Endothelial cell of umbilical vein (primary cell): ENCODE data around the gene COPZ2. TPM values are rescaled to one million over a fixed set of nuclear protein-coding genes. Genes with fewer than 3 reads are reported as not detected.
A peak's percentile ranks its signal among the peaks of the same experiment; 100 is the strongest.

Source experiments
- BruUV-seq: library from RNA; stranded (reverse); fragments of 400-500 nt; replicated peaks from 2 replicates; lab custom pipeline; 2021; lab: Mats Ljungman, UMichigan
- CTCF ChIA-PET: fragments of 300-600, 350-600 bp; sonication (Branson Sonifier 250); formaldehyde crosslinking; loops from one replicate; lab custom pipeline; 2021; ENCODE audit warnings: antibody characterized with exemption, inconsistent platforms; lab: Charles Lee
- POLR2A ChIA-PET: fragments of 300-600, 350-600 bp; sonication (Branson Sonifier 250); formaldehyde crosslinking; loops from one replicate; lab custom pipeline; 2021; ENCODE audit warnings: antibody characterized with exemption, inconsistent platforms; lab: Charles Lee
- DNase-seq: peaks from one replicate; pipeline ENCODE4 v3.0.0-alpha.2; 2011; ENCODE audit warnings: low read depth, low spot score
- FAIRE-seq: peaks from 2 replicates; lab custom pipeline; 2011; peaks lifted over from hg19 to GRCh38; lab: Jason Lieb, UNC
- H2AFZ ChIP-seq: 2 replicates; pipeline ENCODE4 v1.6.0; 2012; ENCODE audit warnings: low read depth, low read length, control low read depth, inconsistent platforms
- H3K27ac ChIP-seq: 2 replicates; pipeline ENCODE4 v1.5.1; 2011; ENCODE audit warnings: low read depth, mild to moderate bottlenecking, control low read depth, low read length, moderate library complexity; ENCODE audit not compliant: insufficient read depth
- H3K27me3 ChIP-seq, 2 experiments: 2 replicates each; pipeline versions ENCODE4 v1.6.0 to v1.6.1; 2011; ENCODE audit warnings: low read length in 2 of 2, mixed read lengths in 1 of 2; ENCODE audit not compliant: control insufficient read depth in 2 of 2, insufficient read depth in 2 of 2
- H3K36me3 ChIP-seq, 2 experiments: 2 replicates in 1 of 2; 3 replicates in 1 of 2; pipeline ENCODE4 v1.5.1; 2011; ENCODE audit warnings: low read length in 2 of 2, mild to moderate bottlenecking in 1 of 2, moderate library complexity in 1 of 2; ENCODE audit not compliant: control insufficient read depth in 2 of 2, insufficient read depth in 2 of 2; ENCODE audit errors: extremely low read depth in 1 of 2
- H3K4me1 ChIP-seq: 3 replicates; pipeline ENCODE4 v1.5.1; 2011; ENCODE audit warnings: mild to moderate bottlenecking, low read length; ENCODE audit not compliant: control insufficient read depth, insufficient read depth; ENCODE audit errors: extremely low read depth
- H3K4me2 ChIP-seq: 2 replicates; pipeline ENCODE4 v1.6.1; 2011; ENCODE audit warnings: low read length, control low read depth, mixed read lengths; ENCODE audit not compliant: insufficient read depth
- H3K4me3 ChIP-seq, 3 experiments: fragments of 200-600 bp in 1 of 3; sonication (generic), shearing (Covaris generic) in 1 of 3; replicated peaks in 1 of 3; 2 replicates each; pipeline ENCODE4 v1.5.1; 2011 to 2016; ENCODE audit warnings: control low read depth in 3 of 3, low read length in 3 of 3, mild to moderate bottlenecking in 2 of 3, inconsistent platforms in 1 of 3, low read depth in 1 of 3, moderate library complexity in 1 of 3; ENCODE audit not compliant: insufficient read depth in 1 of 3
- H3K79me2 ChIP-seq: 2 replicates; pipeline ENCODE4 v1.6.0; 2012; ENCODE audit warnings: low read length, inconsistent platforms; ENCODE audit not compliant: control insufficient read depth, insufficient read depth
- H3K9ac ChIP-seq: replicated peaks from 2 replicates; pipeline ENCODE3; 2011; ENCODE audit warnings: low read length, control low read depth; ENCODE audit not compliant: insufficient read depth; ENCODE audit errors: extremely low read depth
- H3K9me1 ChIP-seq: replicated peaks from 3 replicates; pipeline ENCODE4 v1.6.0; 2011; ENCODE audit warnings: mild to moderate bottlenecking, low read length; ENCODE audit not compliant: control insufficient read depth, insufficient read depth; ENCODE audit errors: extremely low read depth
- H3K9me3 ChIP-seq: replicated peaks from 2 replicates; pipeline ENCODE4 v1.5.1; 2012; ENCODE audit warnings: low read length, inconsistent platforms; ENCODE audit not compliant: control insufficient read depth, insufficient read depth
- H4K20me1 ChIP-seq: replicated peaks from 2 replicates; pipeline ENCODE3; 2011; ENCODE audit warnings: mild to moderate bottlenecking, low read length; ENCODE audit not compliant: control insufficient read depth, insufficient read depth; ENCODE audit errors: extremely low read depth
- CTCF ChIP-seq, 2 donors: IDR thresholded peaks; 1 replicate in 1 of 2; 2 replicates in 1 of 2; pipeline ENCODE4 v1.5.1; 2011; ENCODE audit warnings: low read length in 2 of 2, mild to moderate bottlenecking in 2 of 2, moderate library complexity in 2 of 2, control low read depth in 1 of 2, inconsistent platforms in 1 of 2, low read depth in 1 of 2; ENCODE audit not compliant: insufficient read depth in 1 of 2; ENCODE audit errors: extremely low read depth in 1 of 2
- EZH2 ChIP-seq: IDR thresholded peaks from 2 replicates; pipeline ENCODE4 v1.6.1; 2012; ENCODE audit warnings: borderline replicate concordance, low read depth, mild to moderate bottlenecking, moderate library complexity, low read length, inconsistent platforms; ENCODE audit not compliant: severe bottlenecking
- POLR2AphosphoS5 ChIP-seq: IDR thresholded peaks from 2 replicates; pipeline ENCODE4 v1.6.1; 2012; ENCODE audit warnings: low read depth, mild to moderate bottlenecking, control low read depth, low read length, moderate library complexity; ENCODE audit not compliant: insufficient read depth
- dilution Hi-C: fragments of 300-500 bp; cut with MboI; formaldehyde crosslinking; loops from one replicate; pipeline ENCODE4 v1.15.0; 2019; ENCODE audit warnings: low sequenced_read_pairs; ENCODE audit not compliant: extremely low pct_ligation_motif_present
- intact Hi-C: fragments of 100-400 bp; cut with micrococcal nuclease; formaldehyde crosslinking; loops from one replicate; pipeline ENCODE4 v1.10.0; 2022
- polyA plus RNA-seq, 4 experiments: library from polyadenylated mRNA; depleted of rRNA in 3 of 4; stranded (reverse) in 3 of 4; unstranded in 1 of 4; fragments of >200 nt; gene quantifications; 2 replicates each; pipeline versions ENCODE4 v1.2.1 to v1.2.3, GENCODE V29; 2011 to 2012; ENCODE audit warnings: missing spikeins in 1 of 4
- total RNA-seq: library from RNA; stranded (reverse); gene quantifications from 2 replicates; pipeline ENCODE4 v1.2.3, GENCODE V29; 2021
- TF ChIP-seq, protein P1 (sequence below): IDR thresholded peaks from 2 replicates; pipeline ENCODE4 v1.6.1; 2011; ENCODE audit not compliant: insufficient read depth, insufficient read length

COPZ2 gene
- total and polyA plus RNA-seq, 2 donors (not counting 3 experiments of a cell fraction or from before 2014, with no cell fraction given), result 16.3 to 28.1 TPM

DNA sequence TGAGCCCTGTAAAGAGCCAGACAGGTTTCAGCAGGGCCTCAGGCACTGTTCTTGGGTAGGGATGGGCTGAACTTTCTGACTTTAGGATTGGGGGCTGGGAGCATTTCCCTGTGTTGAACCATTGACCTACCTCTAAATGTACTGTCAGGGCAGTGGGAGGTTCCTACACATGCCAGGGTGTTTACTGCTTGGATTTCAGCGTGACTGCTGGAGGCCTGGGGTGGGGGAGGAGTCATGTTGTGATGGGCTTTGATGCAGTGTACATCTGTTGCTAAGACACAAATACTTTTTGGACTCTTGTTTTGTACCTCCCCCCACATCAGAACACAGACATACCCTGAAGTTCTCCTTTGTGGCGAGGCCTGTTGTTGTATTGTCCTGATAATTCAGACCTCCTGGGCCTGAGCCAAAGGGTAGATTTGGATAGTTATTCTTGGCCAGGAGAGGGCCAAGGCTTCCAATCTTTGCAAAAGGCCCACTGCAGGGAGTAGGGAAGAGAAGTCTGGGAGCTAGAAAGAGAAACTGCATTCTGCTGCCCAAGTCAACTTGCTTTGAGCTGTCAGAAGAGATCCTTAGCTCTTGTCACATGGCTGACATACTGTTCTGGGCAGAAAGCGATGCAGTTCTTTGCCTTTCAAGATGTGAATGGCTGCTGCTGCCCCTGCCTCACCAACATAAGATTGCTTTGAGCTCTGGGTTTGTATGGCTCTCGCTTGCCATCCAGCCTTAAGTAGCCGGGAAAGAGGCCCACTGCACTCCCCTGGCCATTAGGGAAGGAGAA lies 14.3 kb upstream of the COPZ2 start:
- no peak overlapping the region for H2AFZ ChIP-seq
- peak overlapping the region in 1 of 3 experiments; percentile 25 for H3K4me3 ChIP-seq
- no TSS peak for BruUV-seq
- H3K9me1 ChIP-seq, result no peaks in the 10 kb centered on the region
- peak overlapping the region; percentile 10 for H3K9ac ChIP-seq
- TF ChIP-seq CTCF (IDR thresholded peaks at IDR 0.05; ENCODE audit: extremely low read depth in 1 of 2, insufficient read depth in 1 of 2, low read depth in 1 of 2, low read length in 2 of 2), result peak in 1 of 2 donors; percentile 7
- TF ChIP-seq, protein P1, sequence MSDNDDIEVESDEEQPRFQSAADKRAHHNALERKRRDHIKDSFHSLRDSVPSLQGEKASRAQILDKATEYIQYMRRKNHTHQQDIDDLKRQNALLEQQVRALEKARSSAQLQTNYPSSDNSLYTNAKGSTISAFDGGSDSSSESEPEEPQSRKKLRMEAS, result no peak
- ChIA-PET POLR2A (no interaction called here), CTCF (interaction anchor here (0.6 to 6.3 kb wide), 11 partner anchors 8 to 73 kb away, joined by 3 to 64 read pairs (median 5); no protein-coding TSS in a partner anchor)
- H3K4me2 ChIP-seq, result peak overlapping the region; percentile 33
- dilution Hi-C loops (no loop called here), intact Hi-C loops (loop anchor here (1.0 kb wide), 1 partner anchor 22 kb away; no protein-coding TSS in a partner anchor)
- DNase-seq (peak; percentile 95), FAIRE-seq (peak; percentile 95)
- H3K4me1 ChIP-seq, result peaks cover 49% of the 10 kb centered on the region
- no peaks in the 10 kb centered on the region for H4K20me1 ChIP-seq
- no peaks in the 10 kb centered on the region for H3K27me3 ChIP-seq
- peaks cover 69% of the 10 kb centered on the region for H3K79me2 ChIP-seq
- H3K36me3 ChIP-seq, result peaks cover 9 to 23% of the 10 kb centered on the region in 2 experiments
- no peaks in the 10 kb centered on the region for H3K9me3 ChIP-seq
- H3K27ac ChIP-seq, result peak overlapping the region; percentile 62

GRCh38 chr17:48051283-48051682 lies 13.7 kb upstream of the COPZ2 start:
- Histone ChIP-seq H3K36me3 (peaks cover 7 to 17% of the 10 kb centered on the region in 2 experiments), H3K79me2 (peaks cover 67% of the 10 kb centered on the region), H3K4me2 (peak overlapping the region; percentile 12), H3K9ac (peak overlapping the region; percentile 36), H3K4me3 (peak overlapping the region in 1 of 3 experiments; percentile 2), H3K9me1 (no peaks in the 10 kb centered on the region), H3K27me3 (no peaks in the 10 kb centered on the region), H3K4me1 (peaks cover 55% of the 10 kb centered on the region), H4K20me1 (no peaks in the 10 kb centered on the region), H2AFZ (no peak overlapping the region), H3K9me3 (no peaks in the 10 kb centered on the region), H3K27ac (peak overlapping the region; percentile 62)
- dilution Hi-C loops, result no loop called here
- DNase-seq (no peak), FAIRE-seq (no peak)
- intact Hi-C loops, result no loop called here
- POLR2A ChIA-PET, result no interaction called here
- BruUV-seq, result no TSS peak
- TF ChIP-seq POLR2AphosphoS5 (no peak), EZH2 (no peak)
- CTCF ChIA-PET, result interaction anchor here (2.1 to 6.3 kb wide), 4 partner anchors 17 to 29 kb away, joined by 8 to 64 read pairs (median 24); no protein-coding TSS in a partner anchor
